H1 (cell line): ENCODE measurements around the gene NF1. TPM values are rescaled to one million over a fixed set of nuclear protein-coding genes. Genes with fewer than 3 reads are reported as not detected.

Source experiments
- ATF2 ChIP-seq: IDR thresholded peaks from 2 replicates; pipeline ENCODE4 v1.6.1; 2012; ENCODE audit warnings: low read length, inconsistent platforms
- BRCA1 ChIP-seq: IDR thresholded peaks from 2 replicates; pipeline ENCODE4 v1.6.1; 2012; ENCODE audit warnings: low read depth, low read length, improper control_type of control experiment
- CBX5 ChIP-seq: fragments of 300-800, 300-1000 bp; sonication (generic); IDR thresholded peaks from 2 replicates; pipeline ENCODE4 v1.7.1; 2016; ENCODE audit warnings: antibody characterized with exemption, low read length, low read depth
- CHD7 ChIP-seq: fragments of 300-600 bp; sonication (generic); IDR thresholded peaks from 2 replicates; pipeline ENCODE4 v1.7.1; 2012; ENCODE audit warnings: low read length, moderate library complexity, mild to moderate bottlenecking, inconsistent platforms; ENCODE audit not compliant: insufficient replicate concordance
- EZH2 ChIP-seq: fragments of 200-600 bp; sonication (generic); IDR thresholded peaks from 2 replicates; pipeline ENCODE4 v1.7.1; 2012; ENCODE audit warnings: low read depth, mild to moderate bottlenecking, moderate library complexity, low read length, inconsistent platforms; ENCODE audit not compliant: severe bottlenecking
- HDAC2 ChIP-seq, 2 experiments: fragments of 300-600 bp in 1 of 2; sonication (generic) in 1 of 2; IDR thresholded peaks; 2 replicates each; pipeline ENCODE4 v1.6.1; 2011 to 2012; ENCODE audit warnings: low read depth in 2 of 2, low read length in 2 of 2, mild to moderate bottlenecking in 2 of 2, moderate library complexity in 2 of 2, borderline replicate concordance in 1 of 2, inconsistent platforms in 1 of 2
- KDM4A ChIP-seq: IDR thresholded peaks from one replicate; pipeline ENCODE4 v1.7.1; 2012; ENCODE audit warnings: low read depth, mild to moderate bottlenecking, moderate library complexity, low read length, inconsistent platforms; ENCODE audit not compliant: severe bottlenecking
- polyA plus RNA-seq, 7 experiments: library from polyadenylated mRNA; depleted of rRNA in 3 of 7; stranded (reverse) in 5 of 7; unstranded in 2 of 7; fragments of >200 nt in 5 of 7; fragments of 200-250 nt in 2 of 7; gene quantifications; 1 replicate in 5 of 7; 2 replicates in 1 of 7; 4 replicates in 1 of 7; pipeline versions ENCODE4 v1.2.1 to v1.2.3, GENCODE V29; 2011 to 2013; ENCODE audit warnings: missing spikeins in 2 of 7, mixed read lengths in 2 of 7
- total RNA-seq: library from RNA; stranded (reverse); fragmentation: NEBNext Ultra II Directional; extraction: Animal tissue kit (Norgen Biotek cat#: 25700); gene quantifications from 2 replicates; pipeline ENCODE4 v1.2.1, GENCODE V29; 2021

Gene NF1
- total and polyA plus RNA-seq, 2 of the 8 experiments (the other 6 are each of a cell fraction or from before 2014, with no cell fraction given), result 19.3 to 29.6 TPM

- TF ChIP-seq CHD7, result no peak
- TF ChIP-seq KDM4A, result no peak
- no peak for TF ChIP-seq BRCA1
- TF ChIP-seq HDAC2 (IDR thresholded peaks at IDR 0.05; ENCODE audit: borderline replicate concordance in 1 of 2, low read depth in 2 of 2, low read length in 2 of 2), result no peak
- TF ChIP-seq ATF2, result no peak
- no peak for TF ChIP-seq CBX5
- TF ChIP-seq EZH2, result no peak
These were observed 180.3 kb downstream of the NF1 start (continued) for GRCh38 chr17:31275116-31275515.
